GM23338 (cell line): Measurements from ENCODE around the gene RFFL.

ENCODE experiments used
- EZH2 ChIP-seq: fragments of 200-600 bp; sonication (generic); IDR thresholded peaks from one replicate; pipeline ENCODE4 v1.8.0; 2017; ENCODE audit warnings: antibody characterized with exemption, mild to moderate bottlenecking, low read depth; ENCODE audit not compliant: unreplicated experiment
- NANOG ChIP-seq: IDR thresholded peaks from 2 replicates; pipeline ENCODE4 v1.6.1; 2016; ENCODE audit warnings: antibody characterized with exemption, borderline replicate concordance
- POLR2AphosphoS5 ChIP-seq: IDR thresholded peaks from 2 replicates; pipeline ENCODE4 v1.6.1; 2016; ENCODE audit warnings: antibody characterized with exemption, low read depth
- REST ChIP-seq: IDR thresholded peaks from one replicate; pipeline ENCODE4 v1.6.1; 2018; ENCODE audit warnings: antibody characterized with exemption; ENCODE audit not compliant: unreplicated experiment
- TF ChIP-seq, protein P1 (sequence below), 2 experiments: fragments of 200-600 bp in 1 of 2; sonication (generic) in 1 of 2; conservative IDR thresholded peaks; 2 replicates each; pipeline versions ENCODE4 v1.5.1 to v1.6.1; 2016 to 2017; ENCODE audit warnings: antibody characterized with exemption in 2 of 2, low read depth in 2 of 2, mild to moderate bottlenecking in 2 of 2, moderate library complexity in 1 of 2

DNA sequence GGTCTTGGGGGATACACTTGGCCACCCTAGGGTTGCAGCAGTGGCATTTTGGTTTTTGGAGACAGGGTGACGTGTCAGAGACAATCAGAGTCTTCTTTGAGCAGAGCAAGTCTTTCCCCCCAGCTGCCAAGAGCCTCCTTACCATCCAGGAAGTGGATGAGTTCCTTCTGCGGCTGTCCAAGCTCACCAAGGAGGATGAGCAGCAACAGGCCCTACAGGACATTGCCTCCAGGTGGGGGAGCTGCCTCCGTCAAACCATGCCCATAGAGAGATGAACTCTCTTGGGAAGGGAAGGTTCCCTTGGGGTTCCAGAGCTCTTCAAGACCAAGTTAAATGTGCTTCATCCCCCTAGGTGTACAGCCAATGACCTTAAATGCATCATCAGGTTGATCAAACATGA lies 71.9 kb downstream of the RFFL start:
- no peak for TF ChIP-seq NANOG
- no peak for TF ChIP-seq REST
- TF ChIP-seq, protein P1, sequence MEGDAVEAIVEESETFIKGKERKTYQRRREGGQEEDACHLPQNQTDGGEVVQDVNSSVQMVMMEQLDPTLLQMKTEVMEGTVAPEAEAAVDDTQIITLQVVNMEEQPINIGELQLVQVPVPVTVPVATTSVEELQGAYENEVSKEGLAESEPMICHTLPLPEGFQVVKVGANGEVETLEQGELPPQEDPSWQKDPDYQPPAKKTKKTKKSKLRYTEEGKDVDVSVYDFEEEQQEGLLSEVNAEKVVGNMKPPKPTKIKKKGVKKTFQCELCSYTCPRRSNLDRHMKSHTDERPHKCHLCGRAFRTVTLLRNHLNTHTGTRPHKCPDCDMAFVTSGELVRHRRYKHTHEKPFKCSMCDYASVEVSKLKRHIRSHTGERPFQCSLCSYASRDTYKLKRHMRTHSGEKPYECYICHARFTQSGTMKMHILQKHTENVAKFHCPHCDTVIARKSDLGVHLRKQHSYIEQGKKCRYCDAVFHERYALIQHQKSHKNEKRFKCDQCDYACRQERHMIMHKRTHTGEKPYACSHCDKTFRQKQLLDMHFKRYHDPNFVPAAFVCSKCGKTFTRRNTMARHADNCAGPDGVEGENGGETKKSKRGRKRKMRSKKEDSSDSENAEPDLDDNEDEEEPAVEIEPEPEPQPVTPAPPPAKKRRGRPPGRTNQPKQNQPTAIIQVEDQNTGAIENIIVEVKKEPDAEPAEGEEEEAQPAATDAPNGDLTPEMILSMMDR (conservative IDR thresholded peaks at IDR 0.05; ENCODE audit: low read depth in 2 of 2) = no peak
- no peak for TF ChIP-seq POLR2AphosphoS5
- TF ChIP-seq EZH2 = no peak
